HepG2 (cell line): ENCODE measurements around the gene NEK3. TPM values are rescaled to one million over a fixed set of nuclear protein-coding genes. Genes with fewer than 3 reads are reported as not detected.

ENCODE experiments used
- CEBPG ChIP-seq: IDR thresholded peaks from 2 replicates; pipeline ENCODE4 v1.6.1; 2016
- HOMEZ ChIP-seq: IDR thresholded peaks from 2 replicates; pipeline ENCODE4 v1.6.1; 2016; ENCODE audit warnings: low read depth
- KMT2A ChIP-seq: sonication (generic); formaldehyde crosslinking; IDR thresholded peaks from 2 replicates; pipeline ENCODE4 v1.4.0; 2020; ENCODE audit warnings: missing genetic modification reagents
- LBX2 ChIP-seq: sonication (generic); formaldehyde crosslinking; IDR thresholded peaks from 2 replicates; pipeline ENCODE4 v1.5.0; 2020; ENCODE audit warnings: missing genetic modification reagents, mild to moderate bottlenecking, borderline replicate concordance
- MAFF ChIP-seq: IDR thresholded peaks from 2 replicates; pipeline ENCODE4 v1.6.1; 2011; ENCODE audit warnings: low read depth, low read length, improper control_type of control experiment
- RBFOX2 ChIP-seq: fragments of 200-400 bp; formaldehyde crosslinking; IDR thresholded peaks from 2 replicates; pipeline ENCODE4 v1.6.1; 2017; ENCODE audit warnings: low read depth, mild to moderate bottlenecking, low read length
- SIX4 ChIP-seq: sonication (generic); formaldehyde crosslinking; IDR thresholded peaks from 2 replicates; pipeline ENCODE4 v1.4.0; 2020; ENCODE audit warnings: missing genetic modification reagents
- SP1 ChIP-seq, 2 experiments: fragments of 450-650 bp in 1 of 2; sonication (generic) in 1 of 2; formaldehyde crosslinking in 1 of 2; IDR thresholded peaks; 2 replicates each; pipeline versions ENCODE4 v1.4.0 to v1.6.1; 2016 to 2020; ENCODE audit warnings: missing genetic modification reagents in 1 of 2
- SPEN ChIP-seq: sonication (generic); formaldehyde crosslinking; IDR thresholded peaks from 2 replicates; pipeline ENCODE4 v1.5.1; 2020; ENCODE audit warnings: low read depth, mild to moderate bottlenecking, missing genetic modification reagents
- TAF1 ChIP-seq: sonication (generic); formaldehyde crosslinking; IDR thresholded peaks from 2 replicates; pipeline ENCODE4 v1.4.0; 2020; ENCODE audit warnings: missing genetic modification reagents
- TEAD3 ChIP-seq: optimal IDR thresholded peaks from 2 replicates; pipeline ENCODE3; 2016; ENCODE audit warnings: borderline replicate concordance
- TEF ChIP-seq: sonication (generic); formaldehyde crosslinking; IDR thresholded peaks from 2 replicates; pipeline ENCODE4 v1.5.0; 2020; ENCODE audit warnings: missing genetic modification reagents
- THRA ChIP-seq: sonication (generic); formaldehyde crosslinking; IDR thresholded peaks from 2 replicates; pipeline ENCODE4 v1.4.0; 2020; ENCODE audit warnings: missing genetic modification reagents, borderline replicate concordance
- TRAFD1 ChIP-seq: sonication (generic); formaldehyde crosslinking; IDR thresholded peaks from 2 replicates; pipeline ENCODE4 v1.5.1; 2020; ENCODE audit warnings: missing genetic modification reagents, mild to moderate bottlenecking, borderline replicate concordance
- XBP1 ChIP-seq: sonication (generic); formaldehyde crosslinking; IDR thresholded peaks from 2 replicates; pipeline ENCODE4 v1.5.0; 2020; ENCODE audit warnings: missing genetic modification reagents
- ZNF333 ChIP-seq: sonication (generic); formaldehyde crosslinking; IDR thresholded peaks from 2 replicates; pipeline ENCODE4 v1.4.0; 2020; ENCODE audit warnings: mild to moderate bottlenecking, missing genetic modification reagents, borderline replicate concordance
- ZNF546 ChIP-seq: sonication (generic); formaldehyde crosslinking; conservative IDR thresholded peaks from 2 replicates; pipeline ENCODE4 v1.8.1; 2023; ENCODE audit warnings: mild to moderate bottlenecking, missing genetic modification reagents
- ZNF567 ChIP-seq: sonication (generic); formaldehyde crosslinking; IDR thresholded peaks from 2 replicates; pipeline ENCODE4 v1.8.1; 2023; ENCODE audit warnings: mild to moderate bottlenecking, missing genetic modification reagents, borderline replicate concordance
- ZNF709 ChIP-seq: sonication (generic); formaldehyde crosslinking; IDR thresholded peaks from 2 replicates; pipeline ENCODE4 v1.5.0; 2020; ENCODE audit warnings: mild to moderate bottlenecking, missing genetic modification reagents
- ZNF724P ChIP-seq: sonication (generic); formaldehyde crosslinking; IDR thresholded peaks from 2 replicates; pipeline ENCODE4 v1.8.0; 2022; ENCODE audit warnings: missing genetic modification reagents, borderline replicate concordance
- ZNF766 ChIP-seq: sonication (generic); formaldehyde crosslinking; IDR thresholded peaks from 2 replicates; pipeline ENCODE4 v1.5.0; 2020; ENCODE audit warnings: missing genetic modification reagents, borderline replicate concordance
- ZSCAN5A ChIP-seq: sonication (generic); formaldehyde crosslinking; IDR thresholded peaks from 2 replicates; pipeline ENCODE4 v1.8.0; 2022; ENCODE audit warnings: mild to moderate bottlenecking, missing genetic modification reagents, borderline replicate concordance
- polyA plus RNA-seq, 8 experiments: library from polyadenylated mRNA; depleted of rRNA in 3 of 8; stranded (reverse) in 7 of 8; unstranded in 1 of 8; fragments of >200 nt; fragmentation: Illumina TruSeq in 4 of 8; extraction: Trizol in 4 of 8; gene quantifications; 2 replicates each; pipeline versions ENCODE4 v1.2.1 to v1.2.3, GENCODE V29; 2011 to 2016; ENCODE audit warnings: low read depth in 4 of 8, missing spikeins in 1 of 8, mixed read lengths in 1 of 8; ENCODE audit not compliant: insufficient read depth in 1 of 8
- total RNA-seq, 5 experiments: library from RNA; depleted of rRNA; stranded (reverse); fragments of >200 nt; fragmentation: Illumina TruSeq; extraction: Trizol; gene quantifications; 2 replicates each; pipeline ENCODE4 v1.2.3, GENCODE V29; 2016; ENCODE audit warnings: low read depth in 1 of 5

Gene NEK3
- total and polyA plus RNA-seq, 2 of the 13 experiments (the other 11 are each of a cell fraction or from before 2014, with no cell fraction given), result 36.7 to 68.2 TPM

- TF ChIP-seq HOMEZ, result no peak
- TF ChIP-seq RBFOX2, result peak; percentile 97
- no peak for TF ChIP-seq THRA (CRISPR knock-in tag)
- TF ChIP-seq SP1 (IDR thresholded peaks at IDR 0.05), result no peak
- peak; percentile 36; the same call in 1 of the 2 replicates for TF ChIP-seq SP1 (CRISPR knock-in tag; IDR thresholded peaks at IDR 0.05)
- TF ChIP-seq ZSCAN5A (CRISPR knock-in tag), result no peak
- peak; percentile 61 for TF ChIP-seq SPEN (CRISPR knock-in tag)
- TF ChIP-seq TAF1 (CRISPR knock-in tag), result peak; percentile 66
- TF ChIP-seq ZNF724P, result no peak; the same call in 1 of the 2 replicates
- peak; percentile 95; the same call in 1 of the 2 replicates for TF ChIP-seq ZNF766 (CRISPR knock-in tag)
- TF ChIP-seq SIX4 (CRISPR knock-in tag), result 0 out of 2 replicates have a peak, but pooled peaks have one; percentile 13
- TF ChIP-seq LBX2 (CRISPR knock-in tag), result peak; percentile 89; the same call in 1 of the 2 replicates
- TF ChIP-seq ZNF333 (CRISPR knock-in tag), result no peak; the same call in 1 of the 2 replicates
- peak; percentile 29; the same call in 1 of the 2 replicates for TF ChIP-seq TEF (CRISPR knock-in tag)
- peak; percentile 78; the same call in 1 of the 2 replicates for TF ChIP-seq KMT2A (CRISPR knock-in tag)
- no peak for TF ChIP-seq TRAFD1 (CRISPR knock-in tag)
- TF ChIP-seq ZNF546 (CRISPR knock-in tag), result peak; percentile 87; the same call in 1 of the 2 replicates
- TF ChIP-seq XBP1 (CRISPR knock-in tag), result no peak
- peak; percentile 53 for TF ChIP-seq TEAD3 (CRISPR knock-in tag)
- TF ChIP-seq ZNF567, result peak; percentile 60; the same call in 1 of the 2 replicates
- TF ChIP-seq CEBPG (CRISPR knock-in tag), result peak; percentile 45; the same call in 1 of the 2 replicates
- TF ChIP-seq MAFF, result no peak
- TF ChIP-seq ZNF709 (CRISPR knock-in tag), result peak; percentile 96
These were observed at the start of gene NEK3 (continued) for GRCh38 chr13:52159159-52159982.
